A673 (cell line): ENCODE measurements around the gene GRIK3. TPM values are rescaled to one million over a fixed set of nuclear protein-coding genes. Genes with fewer than 3 reads are reported as not detected.

Experiments used
- BruUV-seq: library from RNA; stranded (reverse); fragments of 400-500 nt; replicated peaks from 2 replicates; lab custom pipeline; 2021; lab: Mats Ljungman, UMichigan
- CTCF ChIA-PET: fragments of 300-600 bp; sonication (Branson Sonifier 250); formaldehyde crosslinking; loops from one replicate; lab custom pipeline; 2022; ENCODE audit warnings: antibody characterized with exemption; lab: Charles Lee
- POLR2A ChIA-PET: fragments of 300-600 bp; sonication (Branson Sonifier 250); formaldehyde crosslinking; loops from one replicate; lab custom pipeline; 2022; ENCODE audit warnings: antibody characterized with exemption; ENCODE audit not compliant: low non-redundant PET; lab: Charles Lee
- DNase-seq: peaks from one replicate; pipeline ENCODE4 v3.0.0-alpha.2; 2015; ENCODE audit warnings: low spot score
- H3K27ac ChIP-seq: fragments of 200-600 bp; sonication (generic); 2 replicates; pipeline ENCODE4 v1.5.1; 2016; ENCODE audit warnings: mixed run types, low read depth, mild to moderate bottlenecking, mixed read lengths, antibody characterized with exemption, low read length; ENCODE audit not compliant: poor library complexity, severe bottlenecking
- H3K27me3 ChIP-seq: fragments of 200-600 bp; sonication (generic); replicated peaks from 2 replicates; pipeline ENCODE4 v1.6.1; 2017; ENCODE audit warnings: mixed run types, low read depth, mild to moderate bottlenecking, mixed read lengths, antibody characterized with exemption, low read length; ENCODE audit not compliant: insufficient read depth, poor library complexity
- H3K36me3 ChIP-seq: fragments of 200-600 bp; sonication (generic); 2 replicates; pipeline ENCODE4 v1.6.1; 2016; ENCODE audit warnings: mixed run types, mild to moderate bottlenecking, mixed read lengths, antibody characterized with exemption, low read length; ENCODE audit not compliant: insufficient read depth, poor library complexity, severe bottlenecking
- H3K4me1 ChIP-seq: fragments of 200-600 bp; sonication (generic); 2 replicates; pipeline ENCODE4 v1.6.1; 2017; ENCODE audit warnings: mixed run types, mild to moderate bottlenecking, mixed read lengths, antibody characterized with exemption, low read length; ENCODE audit not compliant: insufficient read depth, poor library complexity, severe bottlenecking
- H3K4me3 ChIP-seq: fragments of 200-600 bp; sonication (generic); 2 replicates; pipeline ENCODE4 v1.5.1; 2016; ENCODE audit warnings: low read depth, mixed run types, mild to moderate bottlenecking, mixed read lengths, low read length; ENCODE audit not compliant: poor library complexity, severe bottlenecking
- H3K9me3 ChIP-seq: fragments of 200-600 bp; sonication (generic); 2 replicates; pipeline ENCODE4 v1.6.1; 2016; ENCODE audit warnings: mixed run types, low read depth, mild to moderate bottlenecking, mixed read lengths, antibody characterized with exemption, low read length; ENCODE audit not compliant: poor library complexity, severe bottlenecking
- CTCF ChIP-seq: fragments of 300-800, 200-600 bp; sonication (generic); conservative IDR thresholded peaks from 2 replicates; pipeline ENCODE4 v1.5.1; 2017; ENCODE audit warnings: low read depth, mild to moderate bottlenecking, antibody characterized with exemption, low read length, moderate library complexity, mixed read lengths
- EZH2 ChIP-seq: fragments of 200-600 bp; sonication (generic); IDR thresholded peaks from 2 replicates; pipeline ENCODE4 v1.6.1; 2017; ENCODE audit warnings: borderline replicate concordance, low read depth, mild to moderate bottlenecking, mixed read lengths, antibody characterized with exemption, low read length; ENCODE audit not compliant: poor library complexity, severe bottlenecking
- intact Hi-C: fragments of 100-400 bp; cut with micrococcal nuclease; formaldehyde crosslinking; loops from one replicate; pipeline ENCODE4 v1.10.0; 2022; ENCODE audit not compliant: unreplicated experiment
- total RNA-seq: library from RNA; stranded (reverse); gene quantifications from 2 replicates; pipeline ENCODE4 v1.2.3, GENCODE V29; 2021

GRIK3 gene
- total RNA-seq, 1 experiment from 2014 or later, result 0.17 TPM

GRCh38 chr1:37012226-37012625 is 22.1 kb downstream of the GRIK3 start:
- ChIA-PET CTCF (no interaction called here), POLR2A (no interaction called here)
- H3K4me1 ChIP-seq, result no peaks in the 10 kb centered on the region
- intact Hi-C loops, result no loop called here
- H3K4me3 ChIP-seq, result no peak overlapping the region
- no peak overlapping the region for H3K27ac ChIP-seq
- BruUV-seq, result no TSS peak
- no peaks in the 10 kb centered on the region for H3K36me3 ChIP-seq
- no peak for TF ChIP-seq EZH2
- TF ChIP-seq CTCF, result no peak
- no peaks in the 10 kb centered on the region for H3K9me3 ChIP-seq
- no peak for DNase-seq
- H3K27me3 ChIP-seq, result no peaks in the 10 kb centered on the region

- Histone ChIP-seq H3K27me3 (no peaks in the 10 kb centered on the region), H3K27ac (no peak overlapping the region), H3K4me3 (no peak overlapping the region), H3K9me3 (no peaks in the 10 kb centered on the region), H3K4me1 (no peaks in the 10 kb centered on the region), H3K36me3 (no peaks in the 10 kb centered on the region)
- CTCF ChIA-PET, result no interaction called here
- no peak for DNase-seq
- intact Hi-C loops, result no loop called here
- BruUV-seq, result no TSS peak
- TF ChIP-seq EZH2 (no peak), CTCF (no peak)
- POLR2A ChIA-PET, result no interaction called here
Measured at GRCh38 chr1:37010011-37010410, 24.3 kb downstream of the GRIK3 start.

- H3K27ac ChIP-seq, result no peak overlapping the region
- no peaks in the 10 kb centered on the region for H3K4me1 ChIP-seq
- TF ChIP-seq CTCF (no peak), EZH2 (no peak)
- H3K27me3 ChIP-seq, result no peaks in the 10 kb centered on the region
- ChIA-PET POLR2A (no interaction called here), CTCF (no interaction called here)
- no TSS peak for BruUV-seq
- H3K36me3 ChIP-seq, result no peaks in the 10 kb centered on the region
- intact Hi-C loops, result no loop called here
- no peaks in the 10 kb centered on the region for H3K9me3 ChIP-seq
- H3K4me3 ChIP-seq, result no peak overlapping the region
- no peak for DNase-seq
Measured at GRCh38 chr1:37009521-37009920, 24.8 kb downstream of the GRIK3 start.
